ENCODE data around the gene FAM222B. TPM values are rescaled to one million over a fixed set of nuclear protein-coding genes. Genes with fewer than 3 reads are reported as not detected.
"Not testable (repeated sequence)": the region's sequence is repeated elsewhere in the genome, so short reads cannot be mapped to it uniquely, and the experiment has no call there.

Gene FAM222B
- total RNA-seq, 1 donor from 2014 or later, result 24.3 TPM

- peaks cover 4% of the 10 kb centered on the region for H3K36me3 ChIP-seq (ENCODE audit: control insufficient read depth, insufficient read depth, low read length)
- peak overlapping the region; percentile 65 for H3K4me3 ChIP-seq (ENCODE audit: low read depth, low read length)
- DNase-seq (ENCODE audit: low read depth), result peak; percentile 92
- TF ChIP-seq CTCF (IDR thresholded peaks at IDR 0.05; ENCODE audit: insufficient read depth, low read length, poor library complexity, severe bottlenecking), result peak; percentile 99
- no peaks in the 10 kb centered on the region for H3K27me3 ChIP-seq (ENCODE audit: control insufficient read depth, insufficient read depth, low read length)
Observed at GRCh38 chr17:28726627-28727491, 115.7 kb downstream of the FAM222B start.

GRCh38 chr17:28726226-28726626 is 116.4 kb downstream of the FAM222B start, which contains the start of gene TLCD1:
Gene TLCD1 (minus strand): TSS chr17:28726233. CDS start chr17:28726097, 136 bp downstream.
- Histone ChIP-seq H3K27me3 (ENCODE audit: control insufficient read depth, insufficient read depth, low read length) (no peaks in the 10 kb centered on the region), H3K36me3 (ENCODE audit: control insufficient read depth, insufficient read depth, low read length) (peaks cover 4% of the 10 kb centered on the region), H3K4me3 (ENCODE audit: low read depth, low read length) (peak within 1 kb of the TSS; percentile 65)
- DNase-seq (ENCODE audit: low read depth), result no peak
- TF ChIP-seq CTCF (IDR thresholded peaks at IDR 0.05; ENCODE audit: insufficient read depth, low read length, poor library complexity, severe bottlenecking), result no peak

GRCh38 chr17:28725660-28726225 is 116.8 kb downstream of the FAM222B start:
- Histone ChIP-seq H3K27me3 (ENCODE audit: control insufficient read depth, insufficient read depth, low read length) (no peaks in the 10 kb centered on the region), H3K4me3 (ENCODE audit: low read depth, low read length) (peak overlapping the region; percentile 65), H3K36me3 (ENCODE audit: control insufficient read depth, insufficient read depth, low read length) (peaks cover 4% of the 10 kb centered on the region)
- no peak for DNase-seq (ENCODE audit: low read depth)
- no peak for TF ChIP-seq CTCF (IDR thresholded peaks at IDR 0.05; ENCODE audit: insufficient read depth, low read length, poor library complexity, severe bottlenecking)

- Histone ChIP-seq H3K27me3 (ENCODE audit: control insufficient read depth, insufficient read depth, low read length) (no peaks in the 10 kb centered on the region), H3K36me3 (ENCODE audit: control insufficient read depth, insufficient read depth, low read length) (peaks cover 4% of the 10 kb centered on the region), H3K4me3 (ENCODE audit: low read depth, low read length) (peak overlapping the region; percentile 65)
- TF ChIP-seq CTCF (IDR thresholded peaks at IDR 0.05; ENCODE audit: insufficient read depth, low read length, poor library complexity, severe bottlenecking), result no peak
- DNase-seq (ENCODE audit: low read depth), result no peak
Observed at GRCh38 chr17:28725166-28725659, 117.4 kb downstream of the FAM222B start.

GRCh38 chr17:28724500-28725165 is 118.0 kb downstream of the FAM222B start:
- DNase-seq (ENCODE audit: low read depth), result no peak
- no peaks in the 10 kb centered on the region for H3K27me3 ChIP-seq (ENCODE audit: control insufficient read depth, insufficient read depth, low read length)
- H3K36me3 ChIP-seq (ENCODE audit: control insufficient read depth, insufficient read depth, low read length), result peaks cover 4% of the 10 kb centered on the region
- H3K4me3 ChIP-seq (ENCODE audit: low read depth, low read length), result no peak overlapping the region
- TF ChIP-seq CTCF (IDR thresholded peaks at IDR 0.05; ENCODE audit: insufficient read depth, low read length, poor library complexity, severe bottlenecking), result no peak

GRCh38 chr17:28723836-28724499 is 118.6 kb downstream of the FAM222B start:
- H3K4me3 ChIP-seq (ENCODE audit: low read depth, low read length); H3K27me3 ChIP-seq (ENCODE audit: control insufficient read depth, insufficient read depth, low read length); DNase-seq (ENCODE audit: low read depth); H3K36me3 ChIP-seq (ENCODE audit: control insufficient read depth, insufficient read depth, low read length): not testable (repeated sequence)
